WERI-Rb-1 (cell line): ENCODE data around the gene TLCD3B.

ENCODE experiments used
- DNase-seq: peaks from one replicate; pipeline ENCODE4 v3.0.0-alpha.2; 2020
- H3K27ac ChIP-seq: fragments of 250-450 bp; sonication (Bioruptor Pico); 2 replicates; pipeline ENCODE4 v1.5.1; 2020; ENCODE audit warnings: mild to moderate bottlenecking, moderate library complexity
- H3K27me3 ChIP-seq: fragments of 250-450 bp; sonication (Bioruptor Pico); 2 replicates; pipeline ENCODE4 v1.5.1; 2021; ENCODE audit warnings: mild to moderate bottlenecking, low read depth, moderate library complexity; ENCODE audit not compliant: insufficient read depth, severe bottlenecking
- H3K36me3 ChIP-seq: fragments of 250-450 bp; sonication (Bioruptor Pico); 2 replicates; pipeline ENCODE4 v1.5.1; 2020; ENCODE audit warnings: mild to moderate bottlenecking, moderate library complexity
- H3K4me3 ChIP-seq: 2 replicates; pipeline ENCODE4 v1.5.1; 2011; ENCODE audit warnings: low read depth, mild to moderate bottlenecking, control low read depth, low read length
- H3K9me3 ChIP-seq: fragments of 250-450 bp; sonication (Bioruptor Pico); 2 replicates; pipeline ENCODE4 v1.5.1; 2021; ENCODE audit warnings: mild to moderate bottlenecking, moderate library complexity; ENCODE audit not compliant: severe bottlenecking
- TF ChIP-seq, protein P1 (sequence below): IDR thresholded peaks from 2 replicates; pipeline ENCODE4 v1.5.1; 2011; ENCODE audit warnings: low read depth, mild to moderate bottlenecking, control low read depth, inconsistent platforms, low read length

The TLCD3B gene

DNA sequence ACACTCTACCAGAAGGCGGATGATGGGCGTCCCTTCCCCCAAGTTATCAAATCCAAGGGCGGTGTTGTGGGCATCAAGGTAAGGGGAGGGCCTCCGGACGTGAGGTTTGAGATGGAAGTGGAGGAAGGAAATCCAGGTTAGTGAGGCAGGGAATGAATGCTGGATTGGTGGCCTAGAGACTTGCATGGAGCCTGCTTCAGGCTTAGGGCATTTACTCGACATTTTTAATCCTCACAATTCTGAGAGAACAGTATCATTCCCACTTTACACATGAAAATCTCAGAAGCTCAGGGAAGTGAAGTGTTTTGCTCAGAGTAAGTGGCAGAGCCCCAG lies 36.5 kb upstream of the TLCD3B start:
- H3K4me3 ChIP-seq: no peak overlapping the region
- no peaks in the 10 kb centered on the region for H3K9me3 ChIP-seq
- TF ChIP-seq, protein P1, sequence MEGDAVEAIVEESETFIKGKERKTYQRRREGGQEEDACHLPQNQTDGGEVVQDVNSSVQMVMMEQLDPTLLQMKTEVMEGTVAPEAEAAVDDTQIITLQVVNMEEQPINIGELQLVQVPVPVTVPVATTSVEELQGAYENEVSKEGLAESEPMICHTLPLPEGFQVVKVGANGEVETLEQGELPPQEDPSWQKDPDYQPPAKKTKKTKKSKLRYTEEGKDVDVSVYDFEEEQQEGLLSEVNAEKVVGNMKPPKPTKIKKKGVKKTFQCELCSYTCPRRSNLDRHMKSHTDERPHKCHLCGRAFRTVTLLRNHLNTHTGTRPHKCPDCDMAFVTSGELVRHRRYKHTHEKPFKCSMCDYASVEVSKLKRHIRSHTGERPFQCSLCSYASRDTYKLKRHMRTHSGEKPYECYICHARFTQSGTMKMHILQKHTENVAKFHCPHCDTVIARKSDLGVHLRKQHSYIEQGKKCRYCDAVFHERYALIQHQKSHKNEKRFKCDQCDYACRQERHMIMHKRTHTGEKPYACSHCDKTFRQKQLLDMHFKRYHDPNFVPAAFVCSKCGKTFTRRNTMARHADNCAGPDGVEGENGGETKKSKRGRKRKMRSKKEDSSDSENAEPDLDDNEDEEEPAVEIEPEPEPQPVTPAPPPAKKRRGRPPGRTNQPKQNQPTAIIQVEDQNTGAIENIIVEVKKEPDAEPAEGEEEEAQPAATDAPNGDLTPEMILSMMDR: no peak
- no peak for DNase-seq
- H3K27ac ChIP-seq: no peak overlapping the region
- no peaks in the 10 kb centered on the region for H3K27me3 ChIP-seq
- H3K36me3 ChIP-seq: peaks cover 73% of the 10 kb centered on the region

DNA sequence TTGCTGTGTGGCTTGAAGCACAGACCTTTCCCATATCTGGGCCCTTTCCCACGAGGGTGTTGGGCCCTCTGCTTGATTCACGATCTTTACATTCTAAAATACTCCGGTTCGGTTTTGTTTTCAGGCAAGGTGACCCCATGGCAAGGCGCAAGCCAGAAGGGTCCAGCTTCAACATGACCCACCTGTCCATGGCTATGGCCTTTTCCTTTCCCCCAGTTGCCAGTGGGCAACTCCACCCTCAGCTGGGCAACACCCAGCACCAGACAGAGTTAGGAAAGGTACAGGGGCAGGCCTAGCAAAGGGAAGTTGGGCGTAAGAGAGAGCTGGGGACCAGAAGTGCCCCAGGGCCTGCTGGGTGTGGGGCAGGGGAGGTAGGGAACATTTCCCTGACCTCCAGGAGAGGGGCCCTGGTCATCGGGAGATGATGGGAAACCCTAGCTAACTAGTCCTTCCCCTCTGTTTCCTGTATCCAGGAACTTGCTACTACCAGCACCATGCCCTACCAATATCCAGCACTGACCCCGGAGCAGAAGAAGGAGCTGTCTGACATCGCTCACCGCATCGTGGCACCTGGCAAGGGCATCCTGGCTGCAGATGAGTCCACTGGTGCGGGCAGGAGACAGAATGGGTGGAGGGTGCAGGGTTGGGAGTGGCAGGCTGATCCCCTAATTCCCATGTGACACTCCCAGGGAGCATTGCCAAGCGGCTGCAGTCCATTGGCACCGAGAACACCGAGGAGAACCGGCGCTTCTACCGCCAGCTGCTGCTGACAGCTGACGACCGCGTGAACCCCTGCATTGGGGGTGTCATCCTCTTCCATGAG lies 35.9 kb upstream of the TLCD3B start:
- Histone ChIP-seq H3K36me3 (peaks cover 67% of the 10 kb centered on the region), H3K27me3 (no peaks in the 10 kb centered on the region), H3K9me3 (peaks cover 2% of the 10 kb centered on the region), H3K4me3 (peak overlapping the region; percentile 96), H3K27ac (peak overlapping the region; percentile 94)
- TF ChIP-seq, protein P1: no peak
- no peak for DNase-seq

DNA sequence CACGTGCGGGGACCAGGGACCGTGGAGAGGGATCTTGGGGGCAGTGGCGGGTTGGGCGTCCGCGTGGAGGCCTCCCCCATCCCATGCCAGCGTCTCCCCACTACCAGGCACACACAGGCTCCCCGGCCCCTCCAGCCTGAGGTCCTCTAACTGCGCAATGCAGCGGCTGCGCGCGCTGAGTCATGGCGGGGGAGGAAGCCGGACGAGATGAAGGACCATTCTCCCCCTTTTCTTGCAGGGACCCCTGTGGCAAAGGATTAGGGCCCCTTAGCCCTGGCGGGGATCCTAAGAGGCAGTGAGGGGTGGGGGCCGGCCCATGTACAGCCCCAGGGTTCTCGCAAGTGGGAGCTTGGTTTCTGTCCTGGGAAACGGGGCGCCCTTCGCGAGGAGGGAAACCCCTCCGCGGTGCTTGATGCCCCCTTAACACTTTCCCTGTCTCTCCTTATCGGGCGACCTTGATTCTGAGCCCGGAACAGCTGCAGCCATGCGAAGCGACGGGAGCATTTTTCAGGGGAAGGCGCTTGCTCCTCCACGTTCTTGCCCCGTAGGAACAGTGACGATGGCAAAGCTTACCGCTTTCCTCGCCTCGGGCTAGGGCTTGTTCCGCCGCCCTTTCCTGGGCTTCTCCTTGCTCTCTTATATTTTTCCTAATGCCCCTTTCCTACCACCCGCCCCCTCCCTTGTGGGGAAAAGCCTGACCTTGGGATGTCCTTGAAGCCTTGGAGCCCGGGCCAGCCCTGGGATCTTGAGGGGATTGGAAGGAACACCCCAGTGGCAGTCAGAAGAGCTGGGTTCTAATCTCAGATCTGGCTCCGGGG lies 35.1 kb upstream of the TLCD3B start:
- H3K27me3 ChIP-seq: no peaks in the 10 kb centered on the region
- H3K36me3 ChIP-seq: peaks cover 59% of the 10 kb centered on the region
- peaks cover 2% of the 10 kb centered on the region for H3K9me3 ChIP-seq
- H3K27ac ChIP-seq: peak overlapping the region; percentile 94
- peak overlapping the region; percentile 96 for H3K4me3 ChIP-seq
- TF ChIP-seq, protein P1: no peak
- peak; percentile 26 for DNase-seq

DNA sequence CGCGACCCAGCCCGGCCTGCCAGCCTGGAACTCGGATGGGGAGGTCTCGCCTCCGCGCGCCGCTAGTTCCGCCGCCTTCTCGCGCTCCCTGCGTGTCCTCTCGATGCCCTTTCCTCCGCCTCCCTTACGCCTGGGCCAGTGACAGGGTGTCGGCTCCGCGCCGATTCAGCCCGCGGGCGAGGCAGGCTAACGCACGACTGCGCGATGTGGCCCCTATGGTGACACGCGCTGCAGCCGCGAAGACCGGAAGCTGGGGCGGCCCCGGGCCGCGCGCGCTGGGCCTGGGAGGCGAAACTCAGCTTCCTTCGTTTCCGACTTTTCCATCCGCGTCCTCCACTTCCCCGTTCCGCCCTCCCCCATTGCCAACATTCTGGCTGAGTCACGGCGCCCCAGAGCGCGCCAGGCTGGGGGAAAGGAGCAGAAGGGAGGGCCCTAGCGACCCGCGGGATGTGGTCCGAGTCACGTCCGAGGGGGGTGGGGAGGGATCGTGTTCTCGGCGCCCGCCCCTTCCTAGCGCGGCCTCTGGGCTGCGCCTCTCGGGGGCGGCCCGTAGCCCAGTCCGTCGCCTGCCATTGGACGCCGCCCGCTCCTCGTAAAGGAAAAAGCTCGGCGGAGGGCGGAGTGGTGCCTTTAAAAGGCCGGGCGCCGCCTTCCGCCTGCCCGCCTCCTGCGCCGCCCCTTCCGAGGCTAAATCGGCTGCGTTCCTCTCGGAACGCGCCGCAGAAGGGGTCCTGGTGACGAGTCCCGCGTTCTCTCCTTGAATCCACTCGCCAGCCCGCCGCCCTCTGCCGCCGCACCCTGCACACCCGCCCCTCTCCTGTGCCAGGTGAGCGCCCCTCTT lies 34.3 kb upstream of the TLCD3B start, which contains the start of gene ALDOA:
Gene ALDOA, plus strand, starts transcription at position 659 of the 841 bp plus-strand sequence. CDS start 1,138 bp downstream, outside the sequence.
- peaks cover 50% of the 10 kb centered on the region for H3K36me3 ChIP-seq
- TF ChIP-seq, protein P1: no peak
- H3K27me3 ChIP-seq: no peaks in the 10 kb centered on the region
- H3K9me3 ChIP-seq: peaks cover 2% of the 10 kb centered on the region
- H3K4me3 ChIP-seq: peak within 1 kb of the TSS; percentile 96
- peak within 1 kb of the TSS; percentile 94 for H3K27ac ChIP-seq
- peak; percentile 96 for DNase-seq

DNA sequence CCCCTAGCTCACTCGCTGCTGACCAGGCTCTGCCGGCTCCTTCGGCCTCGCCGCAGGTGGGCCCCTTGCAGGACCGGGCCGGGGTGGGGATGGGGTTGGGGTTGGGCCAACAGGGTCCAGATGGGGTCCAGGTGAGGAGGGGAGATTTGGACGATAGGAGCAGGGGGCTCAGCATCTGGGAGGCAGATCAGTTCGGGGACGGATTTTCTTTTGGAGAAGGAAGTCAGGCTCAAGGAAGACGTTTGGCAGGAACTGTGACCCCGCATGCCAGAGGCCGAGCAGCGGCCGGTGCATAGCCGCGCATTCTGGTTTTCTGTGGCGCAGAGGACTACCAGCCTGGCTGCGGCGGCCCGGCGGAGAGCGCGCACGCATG lies 33.6 kb upstream of the TLCD3B start:
- peak overlapping the region; percentile 94 for H3K27ac ChIP-seq
- H3K36me3 ChIP-seq: peaks cover 50% of the 10 kb centered on the region
- H3K27me3 ChIP-seq: no peaks in the 10 kb centered on the region
- no peak for DNase-seq
- peak overlapping the region; percentile 96 for H3K4me3 ChIP-seq
- H3K9me3 ChIP-seq: peaks cover 2% of the 10 kb centered on the region
- TF ChIP-seq, protein P1: no peak
